ENCODE results near the gene MSX1. TPM values are rescaled to one million over a fixed set of nuclear protein-coding genes. Genes with fewer than 3 reads are reported as not detected.

MSX1 gene
- total RNA-seq, 2 donors from 2014 or later, result 11.0 to 24.6 TPM

DNA sequence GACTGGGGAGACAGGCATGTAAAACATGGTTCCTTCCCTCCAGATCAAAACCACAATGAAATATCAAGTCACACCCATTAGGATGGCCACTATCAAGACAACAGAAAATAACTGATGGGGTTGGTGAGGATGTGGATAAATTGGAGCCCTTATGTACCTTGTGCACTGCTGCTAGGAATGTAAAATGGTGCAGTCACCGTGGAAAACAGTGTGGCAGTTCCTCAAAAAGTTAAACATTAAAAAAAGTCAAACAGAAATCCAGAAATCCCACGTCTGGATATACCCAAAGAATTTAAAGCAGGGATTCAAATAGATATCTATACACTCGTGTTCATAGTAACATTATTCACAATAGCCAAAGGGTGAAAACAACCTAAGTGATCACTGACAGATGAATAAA is 35.2 kb upstream of the MSX1 start:
- no peaks in the 10 kb centered on the region for H3K4me1 ChIP-seq (ENCODE audit: control insufficient read depth in 1 of 2, low read depth in 2 of 2)
- no peak overlapping the region for H3K4me3 ChIP-seq
- no peaks in the 10 kb centered on the region for H3K27me3 ChIP-seq (replicated peaks; ENCODE audit: insufficient read depth)
- H3K9me3 ChIP-seq, result peaks cover 5% of the 10 kb centered on the region
- H3K27ac ChIP-seq, result no peak overlapping the region
- TF ChIP-seq, protein P1, sequence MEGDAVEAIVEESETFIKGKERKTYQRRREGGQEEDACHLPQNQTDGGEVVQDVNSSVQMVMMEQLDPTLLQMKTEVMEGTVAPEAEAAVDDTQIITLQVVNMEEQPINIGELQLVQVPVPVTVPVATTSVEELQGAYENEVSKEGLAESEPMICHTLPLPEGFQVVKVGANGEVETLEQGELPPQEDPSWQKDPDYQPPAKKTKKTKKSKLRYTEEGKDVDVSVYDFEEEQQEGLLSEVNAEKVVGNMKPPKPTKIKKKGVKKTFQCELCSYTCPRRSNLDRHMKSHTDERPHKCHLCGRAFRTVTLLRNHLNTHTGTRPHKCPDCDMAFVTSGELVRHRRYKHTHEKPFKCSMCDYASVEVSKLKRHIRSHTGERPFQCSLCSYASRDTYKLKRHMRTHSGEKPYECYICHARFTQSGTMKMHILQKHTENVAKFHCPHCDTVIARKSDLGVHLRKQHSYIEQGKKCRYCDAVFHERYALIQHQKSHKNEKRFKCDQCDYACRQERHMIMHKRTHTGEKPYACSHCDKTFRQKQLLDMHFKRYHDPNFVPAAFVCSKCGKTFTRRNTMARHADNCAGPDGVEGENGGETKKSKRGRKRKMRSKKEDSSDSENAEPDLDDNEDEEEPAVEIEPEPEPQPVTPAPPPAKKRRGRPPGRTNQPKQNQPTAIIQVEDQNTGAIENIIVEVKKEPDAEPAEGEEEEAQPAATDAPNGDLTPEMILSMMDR (IDR thresholded peaks at IDR 0.05), result no peak
- no peak for DNase-seq (ENCODE audit: low spot score)
- H3K36me3 ChIP-seq, result no peaks in the 10 kb centered on the region
- no peak for ATAC-seq (ENCODE audit: insufficient number of reproducible peaks, low FRiP score, low read depth)

DNA sequence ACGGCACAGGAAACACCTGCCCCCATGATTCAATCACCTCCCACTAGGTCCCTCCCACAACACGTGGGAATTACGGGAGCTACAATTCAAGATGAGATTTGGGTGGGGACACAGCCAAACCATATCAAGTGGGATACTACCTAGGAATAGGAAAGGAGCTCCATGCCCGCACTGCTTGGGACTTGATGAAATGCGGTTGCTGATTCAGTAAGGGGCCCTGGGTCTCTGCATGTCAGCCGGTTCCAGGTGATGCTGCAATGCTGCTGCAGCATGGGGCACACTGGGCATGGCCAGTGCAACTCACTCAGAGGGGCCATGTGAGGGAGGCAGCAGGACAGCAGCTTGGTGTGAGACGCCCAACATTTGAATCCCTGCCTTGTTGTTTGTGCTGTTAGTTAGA is 34.0 kb upstream of the MSX1 start:
- Histone ChIP-seq H3K9me3 (peaks cover 5% of the 10 kb centered on the region), H3K4me1 (ENCODE audit: control insufficient read depth in 1 of 2, low read depth in 2 of 2) (no peaks in the 10 kb centered on the region), H3K27me3 (replicated peaks; ENCODE audit: insufficient read depth) (no peaks in the 10 kb centered on the region), H3K4me3 (no peak overlapping the region), H3K36me3 (no peaks in the 10 kb centered on the region), H3K27ac (no peak overlapping the region)
- TF ChIP-seq, protein P1 (IDR thresholded peaks at IDR 0.05), result no peak
- ATAC-seq (ENCODE audit: insufficient number of reproducible peaks, low FRiP score, low read depth) (no peak), DNase-seq (ENCODE audit: low spot score) (no peak)

DNA sequence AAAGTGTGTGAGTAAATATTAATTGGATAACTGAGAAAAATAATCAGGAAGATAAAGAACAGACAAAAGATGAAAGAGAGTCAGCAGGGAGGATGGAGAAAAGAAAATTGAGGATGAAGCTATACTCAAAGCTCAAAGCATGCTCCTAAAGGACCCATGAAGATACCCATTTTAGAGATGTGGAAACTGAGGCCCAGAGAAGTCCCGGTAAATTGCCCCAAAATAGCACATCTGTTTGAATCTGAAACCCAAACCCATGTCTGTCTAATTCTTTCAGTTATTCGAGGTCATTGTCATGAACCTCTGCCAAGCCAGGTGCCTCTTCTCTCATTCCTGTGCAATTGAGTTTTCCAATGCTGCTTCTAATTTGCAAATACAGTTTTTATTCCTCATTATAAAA is 29.6 kb upstream of the MSX1 start:
- no peak for ATAC-seq (ENCODE audit: insufficient number of reproducible peaks, low FRiP score, low read depth)
- TF ChIP-seq, protein P1 (IDR thresholded peaks at IDR 0.05), result no peak
- Histone ChIP-seq H3K4me3 (no peak overlapping the region), H3K36me3 (no peaks in the 10 kb centered on the region), H3K27ac (no peak overlapping the region), H3K27me3 (replicated peaks; ENCODE audit: insufficient read depth) (no peaks in the 10 kb centered on the region), H3K4me1 (ENCODE audit: control insufficient read depth in 1 of 2, low read depth in 2 of 2) (no peaks in the 10 kb centered on the region), H3K9me3 (no peaks in the 10 kb centered on the region)
- DNase-seq (ENCODE audit: low spot score), result no peak

DNA sequence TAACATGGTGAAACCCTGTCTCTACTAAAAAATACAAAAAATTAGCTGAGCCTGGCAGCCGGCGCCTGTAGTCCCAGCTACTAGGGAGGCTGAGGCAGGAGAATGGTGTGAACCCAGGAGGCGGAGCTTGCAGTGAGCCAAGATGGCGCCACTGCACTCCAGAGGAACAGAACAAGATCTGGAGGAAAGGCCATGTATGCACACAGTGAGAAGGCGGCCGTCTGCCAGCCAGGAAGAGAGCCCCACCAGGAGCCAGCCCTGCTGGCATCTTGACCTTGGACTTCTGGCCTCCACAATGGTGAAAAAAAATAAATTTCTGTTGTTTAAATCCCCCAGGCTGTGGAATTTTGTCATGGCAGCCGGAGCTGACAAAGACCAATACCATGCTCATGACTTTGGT is 28.2 kb upstream of the MSX1 start:
- Histone ChIP-seq H3K4me1 (ENCODE audit: control insufficient read depth in 1 of 2, low read depth in 2 of 2) (no peaks in the 10 kb centered on the region), H3K4me3 (no peak overlapping the region), H3K9me3 (no peaks in the 10 kb centered on the region), H3K27me3 (replicated peaks; ENCODE audit: insufficient read depth) (no peaks in the 10 kb centered on the region), H3K36me3 (no peaks in the 10 kb centered on the region), H3K27ac (no peak overlapping the region)
- TF ChIP-seq, protein P1 (IDR thresholded peaks at IDR 0.05), result no peak
- DNase-seq (ENCODE audit: low spot score), result no peak
- no peak for ATAC-seq (ENCODE audit: insufficient number of reproducible peaks, low FRiP score, low read depth)

DNA sequence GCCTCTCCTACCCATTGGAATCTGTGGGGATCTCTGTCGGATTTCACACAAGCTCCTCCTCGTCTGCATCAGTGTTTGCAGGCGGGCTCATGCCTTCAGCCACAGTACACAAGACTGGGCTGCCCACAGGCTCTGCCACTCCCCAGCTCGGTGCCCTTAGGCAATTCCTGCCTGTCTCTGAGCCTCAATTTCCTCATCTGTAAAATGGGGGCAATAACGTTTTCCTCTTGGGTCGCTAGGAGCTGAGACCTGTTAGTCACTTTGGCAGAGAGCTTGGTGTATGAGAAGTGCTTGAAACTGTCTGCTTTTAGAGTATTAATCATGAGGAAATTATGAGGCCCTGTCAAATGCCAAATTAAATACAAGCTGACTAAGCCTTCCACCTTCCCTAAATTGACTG is 27.6 kb upstream of the MSX1 start:
- H3K4me1 ChIP-seq (ENCODE audit: control insufficient read depth in 1 of 2, low read depth in 2 of 2), result no peaks in the 10 kb centered on the region
- ATAC-seq (ENCODE audit: insufficient number of reproducible peaks, low FRiP score, low read depth) (no peak), DNase-seq (ENCODE audit: low spot score) (no peak)
- no peaks in the 10 kb centered on the region for H3K27me3 ChIP-seq (replicated peaks; ENCODE audit: insufficient read depth)
- H3K4me3 ChIP-seq, result no peak overlapping the region
- TF ChIP-seq, protein P1 (IDR thresholded peaks at IDR 0.05), result no peak
- no peaks in the 10 kb centered on the region for H3K36me3 ChIP-seq
- no peak overlapping the region for H3K27ac ChIP-seq
- H3K9me3 ChIP-seq, result no peaks in the 10 kb centered on the region

Data from thoracic aorta (tissue), 2 donors.